K562 (cell line): Measurements from ENCODE around the gene PPHLN1. TPM values are rescaled to one million over a fixed set of nuclear protein-coding genes. Genes with fewer than 3 reads are reported as not detected.

Experiments
- CBFB ChIP-seq: sonication (generic); formaldehyde crosslinking; IDR thresholded peaks from 2 replicates; pipeline ENCODE4 v1.4.0; 2020; ENCODE audit warnings: mild to moderate bottlenecking, missing genetic modification reagents
- CTCFL ChIP-seq: IDR thresholded peaks from 2 replicates; pipeline ENCODE4 v1.6.1; 2011; ENCODE audit warnings: borderline replicate concordance, low read depth, mild to moderate bottlenecking, moderate library complexity, low read length; ENCODE audit not compliant: insufficient read depth, poor library complexity, severe bottlenecking
- ETV6 ChIP-seq, 3 experiments: fragments of 150-350 bp in 1 of 3; sonication (generic) in 1 of 3; formaldehyde crosslinking in 1 of 3; IDR thresholded peaks; 2 replicates each; pipeline versions ENCODE4 v1.6.1 to v1.8.0; 2014 to 2022; ENCODE audit warnings: borderline replicate concordance in 2 of 3, low read depth in 2 of 3, antibody characterized with exemption in 1 of 3, low read length in 1 of 3, mild to moderate bottlenecking in 1 of 3, missing genetic modification reagents in 1 of 3
- HMGN3 ChIP-seq: IDR thresholded peaks from 2 replicates; pipeline ENCODE4 v1.6.1; 2011; ENCODE audit warnings: borderline replicate concordance, low read depth, mild to moderate bottlenecking, mixed read lengths, low read length; ENCODE audit not compliant: insufficient read length; ENCODE audit errors: extremely low read depth
- JUN ChIP-seq, 2 experiments: sonication (generic) in 1 of 2; formaldehyde crosslinking in 1 of 2; IDR thresholded peaks; 2 replicates each; pipeline versions ENCODE4 v1.6.1 to v1.8.0; 2012 to 2022; ENCODE audit warnings: borderline replicate concordance in 2 of 2, mild to moderate bottlenecking in 2 of 2, improper control_type of control experiment in 1 of 2, low read depth in 1 of 2, low read length in 1 of 2, missing genetic modification reagents in 1 of 2
- MAZ ChIP-seq, 2 experiments: fragments of 450-650 bp in 1 of 2; sonication (generic) in 1 of 2; formaldehyde crosslinking; IDR thresholded peaks in 1 of 2; conservative IDR thresholded peaks in 1 of 2; 2 replicates each; pipeline versions ENCODE4 v1.4.0 to v1.5.0; 2020; ENCODE audit warnings: mild to moderate bottlenecking in 1 of 2, missing genetic modification reagents in 1 of 2
- MBD2 ChIP-seq: sonication (generic); IDR thresholded peaks from 2 replicates; pipeline ENCODE4 v1.6.1; 2016; ENCODE audit warnings: low read depth, borderline replicate concordance
- NBN ChIP-seq: fragments of 450-650 bp; IDR thresholded peaks from 2 replicates; pipeline ENCODE4 v1.6.1; 2016; ENCODE audit warnings: low read depth, mild to moderate bottlenecking
- NFYB ChIP-seq: IDR thresholded peaks from 2 replicates; pipeline ENCODE4 v1.6.1; 2011; ENCODE audit warnings: mild to moderate bottlenecking, moderate library complexity; ENCODE audit not compliant: insufficient read length; ENCODE audit errors: extremely low read depth
- PTTG1 ChIP-seq: fragments of 450-650 bp; IDR thresholded peaks from 2 replicates; pipeline ENCODE4 v1.6.1; 2016; ENCODE audit warnings: low read depth, mild to moderate bottlenecking, missing genetic modification characterization, missing compliant biosample characterization
- TAF15 ChIP-seq: fragments of 200-400 bp; formaldehyde crosslinking; IDR thresholded peaks from 2 replicates; pipeline ENCODE4 v1.6.1; 2017; ENCODE audit warnings: mild to moderate bottlenecking, low read depth, low read length, moderate library complexity
- ZC3H11A ChIP-seq: IDR thresholded peaks from 2 replicates; pipeline ENCODE4 v1.6.1; 2012; ENCODE audit warnings: low read depth, low read length, improper control_type of control experiment
- ZNF212 ChIP-seq: fragments of 450-650 bp; formaldehyde crosslinking; IDR thresholded peaks from 2 replicates; pipeline ENCODE4 v1.4.0; 2020; ENCODE audit warnings: mild to moderate bottlenecking
- ZNF280A ChIP-seq: fragments of 450-650 bp; IDR thresholded peaks from 2 replicates; pipeline ENCODE4 v1.6.1; 2018; ENCODE audit warnings: mild to moderate bottlenecking, low read depth; ENCODE audit not compliant: partially characterized antibody
- polyA plus RNA-seq, 8 experiments: library from polyadenylated mRNA; depleted of rRNA in 4 of 8; stranded (reverse) in 5 of 8; unstranded in 3 of 8; fragments of >200 nt; fragmentation: Nextera tagmentation in 2 of 8; fragmentation: Illumina TruSeq in 1 of 8; extraction: Ambion mirVana in 2 of 8; extraction: Trizol in 1 of 8; gene quantifications; 2 replicates each; pipeline versions ENCODE4 v1.2.1 to v1.2.3, GENCODE V29; 2011 to 2014; ENCODE audit warnings: inconsistent platforms in 1 of 8, missing spikeins in 1 of 8
- total RNA-seq, 7 experiments: library from RNA; depleted of rRNA in 6 of 7; stranded (reverse); fragments of >200 nt in 6 of 7; fragmentation: Illumina TruSeq in 2 of 7; extraction: Trizol in 2 of 7; gene quantifications; 2 replicates each; pipeline versions ENCODE4 v1.2.1 to v1.2.3, GENCODE V29; 2011 to 2021; ENCODE audit warnings: low replicate concordance in 1 of 7
- TF ChIP-seq, protein P1 (sequence below): fragments of 450-650 bp; IDR thresholded peaks from one replicate; pipeline ENCODE4 v1.6.1; 2018; ENCODE audit warnings: mild to moderate bottlenecking, moderate library complexity; ENCODE audit not compliant: partially characterized antibody
- TF ChIP-seq, protein P2 (sequence below): sonication (generic); formaldehyde crosslinking; IDR thresholded peaks from 2 replicates; pipeline ENCODE4 v1.8.1; 2023; ENCODE audit warnings: mild to moderate bottlenecking, missing genetic modification reagents

Gene PPHLN1
- total and polyA plus RNA-seq, 9 of the 15 experiments (the other 6 are each of a cell fraction or from before 2014, with no cell fraction given) = 66.3 to 112 (median 93.6) TPM

- TF ChIP-seq ETV6 (IDR thresholded peaks at IDR 0.05; ENCODE audit: borderline replicate concordance in 1 of 2, low read depth in 2 of 2, low read length in 1 of 2) (peak; percentile 67 to 81; a peak in 2 of 4 replicates), ETV6 (CRISPR knock-in tag; IDR thresholded peaks at IDR 0.05; ENCODE audit: borderline replicate concordance) (no peak), JUN (IDR thresholded peaks at IDR 0.05; ENCODE audit: borderline replicate concordance, low read depth, low read length) (no peak), JUN (CRISPR knock-in tag; IDR thresholded peaks at IDR 0.05; ENCODE audit: borderline replicate concordance) (no peak), CBFB (no peak), MAZ (CRISPR knock-in tag; conservative IDR thresholded peaks at IDR 0.05 in 1 of 2, IDR thresholded peaks at IDR 0.05 in 1 of 2) (0 out of 4 replicates have a peak, but pooled peaks of 1 of the 2 experiments have one; percentile 38), CTCFL (no peak), ZC3H11A (no peak), NBN (peak; percentile 46; the same call in 1 of the 2 replicates), HMGN3 (no peak), ZNF212 (CRISPR knock-in tag) (no peak), MBD2 (peak; percentile 69; the same call in 1 of the 2 replicates), PTTG1 (tag) (no peak), TAF15 (no peak), NFYB (no peak), ZNF280A (no peak)
- TF ChIP-seq, protein P1, sequence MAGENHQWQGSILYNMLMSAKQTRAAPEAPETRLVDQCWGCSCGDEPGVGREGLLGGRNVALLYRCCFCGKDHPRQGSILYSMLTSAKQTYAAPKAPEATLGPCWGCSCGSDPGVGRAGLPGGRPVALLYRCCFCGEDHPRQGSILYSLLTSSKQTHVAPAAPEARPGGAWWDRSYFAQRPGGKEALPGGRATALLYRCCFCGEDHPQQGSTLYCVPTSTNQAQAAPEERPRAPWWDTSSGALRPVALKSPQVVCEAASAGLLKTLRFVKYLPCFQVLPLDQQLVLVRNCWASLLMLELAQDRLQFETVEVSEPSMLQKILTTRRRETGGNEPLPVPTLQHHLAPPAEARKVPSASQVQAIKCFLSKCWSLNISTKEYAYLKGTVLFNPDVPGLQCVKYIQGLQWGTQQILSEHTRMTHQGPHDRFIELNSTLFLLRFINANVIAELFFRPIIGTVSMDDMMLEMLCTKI = no peak
- TF ChIP-seq, protein P2, sequence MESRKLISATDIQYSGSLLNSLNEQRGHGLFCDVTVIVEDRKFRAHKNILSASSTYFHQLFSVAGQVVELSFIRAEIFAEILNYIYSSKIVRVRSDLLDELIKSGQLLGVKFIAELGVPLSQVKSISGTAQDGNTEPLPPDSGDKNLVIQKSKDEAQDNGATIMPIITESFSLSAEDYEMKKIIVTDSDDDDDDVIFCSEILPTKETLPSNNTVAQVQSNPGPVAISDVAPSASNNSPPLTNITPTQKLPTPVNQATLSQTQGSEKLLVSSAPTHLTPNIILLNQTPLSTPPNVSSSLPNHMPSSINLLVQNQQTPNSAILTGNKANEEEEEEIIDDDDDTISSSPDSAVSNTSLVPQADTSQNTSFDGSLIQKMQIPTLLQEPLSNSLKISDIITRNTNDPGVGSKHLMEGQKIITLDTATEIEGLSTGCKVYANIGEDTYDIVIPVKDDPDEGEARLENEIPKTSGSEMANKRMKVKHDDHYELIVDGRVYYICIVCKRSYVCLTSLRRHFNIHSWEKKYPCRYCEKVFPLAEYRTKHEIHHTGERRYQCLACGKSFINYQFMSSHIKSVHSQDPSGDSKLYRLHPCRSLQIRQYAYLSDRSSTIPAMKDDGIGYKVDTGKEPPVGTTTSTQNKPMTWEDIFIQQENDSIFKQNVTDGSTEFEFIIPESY = no peak
- TF ChIP-seq, all 486 proteins: peak for 65
These were observed 116.9 kb downstream of the PPHLN1 start (continued) for GRCh38 chr12:42442888-42443287.
